H1 (cell line): ENCODE results near the gene DBNDD1. TPM values are rescaled to one million over a fixed set of nuclear protein-coding genes. Genes with fewer than 3 reads are reported as not detected.

ENCODE experiments used
- CTCF ChIA-PET: fragments of 300-600 bp; sonication (Branson Sonifier 250); formaldehyde crosslinking; loops from one replicate; lab custom pipeline; 2021; ENCODE audit not compliant: partially characterized antibody; lab: Charles Lee
- POLR2A ChIA-PET: fragments of 300-600 bp; sonication (Branson Sonifier 250); formaldehyde crosslinking; loops from one replicate; lab custom pipeline; 2021; ENCODE audit warnings: inconsistent platforms; ENCODE audit not compliant: partially characterized antibody; lab: Charles Lee
- DNase-seq, 2 experiments: peaks; one replicate each; pipeline versions ENCODE4 v3.0.0 to v3.0.0-alpha.2; 2010 to 2022; ENCODE audit warnings: low spot score in 2 of 2, low read depth in 1 of 2, mixed read lengths in 1 of 2
- FAIRE-seq: peaks from 2 replicates; lab custom pipeline; 2011; peaks lifted over from hg19 to GRCh38; lab: Jason Lieb, UNC
- H2AFZ ChIP-seq: 2 replicates; pipeline ENCODE4 v1.8.1; 2012; ENCODE audit warnings: low read length, inconsistent platforms
- H2AK5ac ChIP-seq: 2 replicates; pipeline ENCODE4 v1.6.1; 2013; ENCODE audit warnings: low read depth, low read length
- H2BK120ac ChIP-seq: replicated peaks from 2 replicates; pipeline ENCODE3; 2013; ENCODE audit warnings: low read depth, low read length, inconsistent platforms
- H2BK12ac ChIP-seq: 2 replicates; pipeline ENCODE4 v1.6.1; 2013; ENCODE audit warnings: low read depth, low read length
- H2BK15ac ChIP-seq: 2 replicates; pipeline ENCODE4 v1.6.1; 2013; ENCODE audit warnings: low read length
- H2BK20ac ChIP-seq: 2 replicates; pipeline ENCODE4 v1.6.1; 2013; ENCODE audit warnings: low read length
- H2BK5ac ChIP-seq: 2 replicates; pipeline ENCODE4 v1.6.1; 2013; ENCODE audit warnings: low read depth, low read length
- H3K14ac ChIP-seq: 2 replicates; pipeline ENCODE4 v1.6.1; 2013; ENCODE audit warnings: inconsistent platforms; ENCODE audit not compliant: insufficient read length
- H3K18ac ChIP-seq: 2 replicates; pipeline ENCODE4 v1.6.1; 2013; ENCODE audit warnings: low read length; ENCODE audit errors: extremely low read depth
- H3K23ac ChIP-seq: 2 replicates; pipeline ENCODE4 v1.6.1; 2013; ENCODE audit warnings: inconsistent platforms; ENCODE audit not compliant: insufficient read length
- H3K23me2 ChIP-seq: 2 replicates; pipeline ENCODE4 v1.6.1; 2013; ENCODE audit warnings: low read depth, low read length
- H3K27ac ChIP-seq: 2 replicates; pipeline ENCODE4 v1.6.1; 2011; ENCODE audit warnings: low read depth, low read length, inconsistent platforms
- H3K27me3 ChIP-seq, 4 experiments: replicated peaks in 1 of 4; 1 replicate in 1 of 4; 2 replicates in 3 of 4; pipeline versions ENCODE4 v1.6.1 to v1.8.1; 2011 to 2013; ENCODE audit warnings: low read length in 3 of 4, mild to moderate bottlenecking in 3 of 4, inconsistent platforms in 2 of 4, mixed read lengths in 2 of 4, moderate library complexity in 1 of 4; ENCODE audit not compliant: control insufficient read depth in 3 of 4, insufficient read depth in 3 of 4; ENCODE audit errors: extremely low read depth in 1 of 4
- H3K36me3 ChIP-seq, 4 experiments: 2 replicates each; pipeline versions ENCODE4 v1.6.1 to v1.8.1; 2011 to 2013; ENCODE audit warnings: mild to moderate bottlenecking in 4 of 4, low read length in 3 of 4, moderate library complexity in 2 of 4, control low read depth in 1 of 4, inconsistent platforms in 1 of 4; ENCODE audit not compliant: insufficient read depth in 4 of 4, control insufficient read depth in 2 of 4
- H3K4ac ChIP-seq: replicated peaks from 2 replicates; pipeline ENCODE3; 2013; ENCODE audit warnings: low read length, low read depth, mixed read lengths, inconsistent platforms; ENCODE audit not compliant: insufficient read length
- H3K4me1 ChIP-seq, 4 experiments: replicated peaks in 1 of 4; 1 replicate in 1 of 4; 2 replicates in 3 of 4; pipeline versions ENCODE4 v1.6.1 to v1.8.1; 2011 to 2013; ENCODE audit warnings: low read length in 3 of 4, inconsistent platforms in 2 of 4, mixed read lengths in 1 of 4; ENCODE audit not compliant: insufficient read depth in 4 of 4, control insufficient read depth in 3 of 4
- H3K4me2 ChIP-seq, 2 experiments: 2 replicates each; pipeline versions ENCODE4 v1.6.1 to v1.8.1; 2011 to 2013; ENCODE audit warnings: low read depth in 2 of 2, low read length in 2 of 2, control low read depth in 1 of 2, inconsistent platforms in 1 of 2, mild to moderate bottlenecking in 1 of 2; ENCODE audit not compliant: insufficient read depth in 1 of 2
- H3K4me3 ChIP-seq, 4 experiments: fragments of 200-600, 300-600 bp in 1 of 4; sonication (generic), shearing (Covaris generic), sonication (Bioruptor Twin) in 1 of 4; 2 replicates each; pipeline versions ENCODE4 v1.5.1 to v1.8.1; 2011 to 2016; ENCODE audit warnings: low read length in 4 of 4, low read depth in 3 of 4, control low read depth in 2 of 4, inconsistent platforms in 2 of 4, mild to moderate bottlenecking in 2 of 4, mixed read lengths in 1 of 4, moderate library complexity in 1 of 4; ENCODE audit not compliant: insufficient read depth in 2 of 4; ENCODE audit errors: extremely low read depth in 1 of 4
- H3K56ac ChIP-seq: replicated peaks from 2 replicates; pipeline ENCODE3; 2013; ENCODE audit warnings: low read depth, mild to moderate bottlenecking, mixed read lengths, low read length, inconsistent platforms; ENCODE audit not compliant: insufficient read length
- H3K79me1 ChIP-seq: 2 replicates; pipeline ENCODE4 v1.6.1; 2013; ENCODE audit warnings: low read depth, low read length, control low read depth
- H3K79me2 ChIP-seq, 2 experiments: 2 replicates each; pipeline versions ENCODE4 v1.6.1 to v1.8.1; 2012 to 2013; ENCODE audit warnings: low read length in 2 of 2, mild to moderate bottlenecking in 2 of 2, inconsistent platforms in 1 of 2; ENCODE audit not compliant: insufficient read depth in 2 of 2, control insufficient read depth in 1 of 2
- H3K9ac ChIP-seq, 4 experiments: replicated peaks in 1 of 4; 1 replicate in 1 of 4; 2 replicates in 3 of 4; pipeline versions ENCODE4 v1.6.1 to v1.8.1; 2011 to 2013; ENCODE audit warnings: low read depth in 3 of 4, low read length in 3 of 4, control low read depth in 2 of 4, mild to moderate bottlenecking in 2 of 4, moderate library complexity in 2 of 4, inconsistent platforms in 1 of 4; ENCODE audit errors: extremely low read depth in 1 of 4
- H3K9me3 ChIP-seq, 2 experiments: 2 replicates each; pipeline versions ENCODE4 v1.6.1 to v1.8.1; 2012 to 2013; ENCODE audit warnings: mild to moderate bottlenecking in 2 of 2, moderate library complexity in 2 of 2, control low read depth in 1 of 2, inconsistent platforms in 1 of 2, low read depth in 1 of 2, low read length in 1 of 2, mixed read lengths in 1 of 2; ENCODE audit not compliant: insufficient read depth in 2 of 2
- H4K20me1 ChIP-seq, 2 experiments: replicated peaks in 1 of 2; 2 replicates each; pipeline versions ENCODE3 to v1.8.1; 2011 to 2013; ENCODE audit warnings: inconsistent platforms in 2 of 2, low read length in 2 of 2, mild to moderate bottlenecking in 1 of 2; ENCODE audit not compliant: insufficient read depth in 2 of 2, control insufficient read depth in 1 of 2
- H4K5ac ChIP-seq: 2 replicates; pipeline ENCODE4 v1.6.1; 2013; ENCODE audit warnings: low read length, low read depth, mixed read lengths, inconsistent platforms; ENCODE audit not compliant: insufficient read length
- H4K8ac ChIP-seq: 2 replicates; pipeline ENCODE4 v1.8.0; 2013; ENCODE audit warnings: mild to moderate bottlenecking, moderate library complexity, low read length, inconsistent platforms; ENCODE audit not compliant: insufficient read depth; ENCODE audit errors: extremely low read depth
- H4K91ac ChIP-seq: replicated peaks from 2 replicates; pipeline ENCODE3; 2013; ENCODE audit warnings: low read length, mixed read lengths, inconsistent platforms; ENCODE audit not compliant: insufficient read length
- BACH1 ChIP-seq: IDR thresholded peaks from 2 replicates; pipeline ENCODE4 v1.6.1; 2012; ENCODE audit warnings: low read length, improper control_type of control experiment
- CREB1 ChIP-seq: IDR thresholded peaks from 2 replicates; pipeline ENCODE4 v1.6.1; 2012; ENCODE audit warnings: inconsistent platforms
- E2F6 ChIP-seq: IDR thresholded peaks from 2 replicates; pipeline ENCODE4 v1.6.1; 2012; ENCODE audit warnings: inconsistent platforms
- EZH2 ChIP-seq: fragments of 200-600 bp; sonication (generic); IDR thresholded peaks from 2 replicates; pipeline ENCODE4 v1.7.1; 2012; ENCODE audit warnings: low read depth, mild to moderate bottlenecking, moderate library complexity, low read length, inconsistent platforms; ENCODE audit not compliant: severe bottlenecking
- FOSL1 ChIP-seq: IDR thresholded peaks from 2 replicates; pipeline ENCODE4 v1.6.1; 2011; ENCODE audit warnings: mild to moderate bottlenecking, low read depth, low read length, moderate library complexity; ENCODE audit not compliant: insufficient read depth
- GABPA ChIP-seq: IDR thresholded peaks from 2 replicates; pipeline ENCODE4 v1.6.1; 2011; ENCODE audit warnings: mild to moderate bottlenecking, low read length, moderate library complexity, borderline replicate concordance; ENCODE audit not compliant: insufficient read depth
- HDAC6 ChIP-seq: IDR thresholded peaks from one replicate; pipeline ENCODE4 v1.7.1; 2012; ENCODE audit warnings: low read depth, mild to moderate bottlenecking, inconsistent platforms, low read length, moderate library complexity
- JUN ChIP-seq: IDR thresholded peaks from 2 replicates; pipeline ENCODE4 v1.6.1; 2011; ENCODE audit warnings: low read depth, mild to moderate bottlenecking, improper control_type of control experiment, low read length
- NRF1 ChIP-seq: IDR thresholded peaks from 2 replicates; pipeline ENCODE4 v1.6.1; 2011; ENCODE audit warnings: mild to moderate bottlenecking, low read depth, low read length, improper control_type of control experiment
- RBBP5 ChIP-seq: IDR thresholded peaks from 2 replicates; pipeline ENCODE4 v1.7.1; 2012; ENCODE audit warnings: low read depth, mild to moderate bottlenecking, inconsistent platforms, low read length, moderate library complexity, borderline replicate concordance
- YY1 ChIP-seq: IDR thresholded peaks from 2 replicates; pipeline ENCODE4 v1.6.1; 2011; ENCODE audit warnings: low read depth, mild to moderate bottlenecking, low read length
- ZNF274 ChIP-seq: IDR thresholded peaks from 2 replicates; pipeline ENCODE4 v1.7.0; 2012; ENCODE audit warnings: low read length, borderline replicate concordance; ENCODE audit errors: extremely low read depth
- WGBS, 2 experiments: shearing (Covaris generic) in 1 of 2; methylation state at CpG; one replicate each; pipeline versions ENCODE4 v1.1.6 to v1.1.7; 2013 to 2015; ENCODE audit warnings: low lambda C conversion rate in 2 of 2, mixed read lengths in 2 of 2, inconsistent platforms in 1 of 2, low coverage in 1 of 2, missing lambda C conversion rate in 1 of 2; ENCODE audit not compliant: insufficient replicate concordance in 2 of 2, insufficient coverage in 1 of 2, insufficient read length in 1 of 2; ENCODE audit errors: extremely low coverage in 1 of 2, missing lambda C conversion rate in 1 of 2; 5-methylcytosine and 5-hydroxymethylcytosine counted together
- polyA plus RNA-seq, 7 experiments: library from polyadenylated mRNA; depleted of rRNA in 3 of 7; stranded (reverse) in 5 of 7; unstranded in 2 of 7; fragments of >200 nt in 5 of 7; fragments of 200-250 nt in 2 of 7; gene quantifications; 1 replicate in 5 of 7; 2 replicates in 1 of 7; 4 replicates in 1 of 7; pipeline versions ENCODE4 v1.2.1 to v1.2.3, GENCODE V29; 2011 to 2013; ENCODE audit warnings: missing spikeins in 2 of 7, mixed read lengths in 2 of 7
- total RNA-seq: library from RNA; stranded (reverse); fragmentation: NEBNext Ultra II Directional; extraction: Animal tissue kit (Norgen Biotek cat#: 25700); gene quantifications from 2 replicates; pipeline ENCODE4 v1.2.1, GENCODE V29; 2021
- TF ChIP-seq, protein P1 (sequence below): IDR thresholded peaks from 2 replicates; pipeline ENCODE4 v1.6.1; 2011; ENCODE audit warnings: low read depth, mild to moderate bottlenecking, low read length; ENCODE audit not compliant: insufficient read depth

The DBNDD1 gene
- total and polyA plus RNA-seq, 2 of the 8 experiments (the other 6 are each of a cell fraction or from before 2014, with no cell fraction given) = 69.9 to 92.6 TPM

GRCh38 chr16:89994389-89994720 is 24.9 kb downstream of the DBNDD1 start:
- Histone ChIP-seq H3K9ac (peak overlapping the region in 2 of 4 experiments; percentile 13 to 28; a peak in 1 of 7 replicates), H3K4me3 (no peak overlapping the region)
- no peak for DNase-seq
- TF ChIP-seq RBBP5 (no peak), FOSL1 (no peak), NRF1 (no peak), CREB1 (no peak), GABPA (no peak), EZH2 (no peak), HDAC6 (no peak), YY1 (no peak), ZNF274 (no peak), BACH1 (no peak), JUN (no peak), E2F6 (no peak)
- TF ChIP-seq, protein P1, sequence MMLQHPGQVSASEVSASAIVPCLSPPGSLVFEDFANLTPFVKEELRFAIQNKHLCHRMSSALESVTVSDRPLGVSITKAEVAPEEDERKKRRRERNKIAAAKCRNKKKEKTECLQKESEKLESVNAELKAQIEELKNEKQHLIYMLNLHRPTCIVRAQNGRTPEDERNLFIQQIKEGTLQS = no peak

More at GRCh38 chr16:89994389-89994720, 24.9 kb downstream of the DBNDD1 start:
- Histone ChIP-seq H2BK20ac (no peak overlapping the region), H2BK120ac (no peak overlapping the region), H3K4me1 (no peaks in the 10 kb centered on the region), H3K4me2 (no peak overlapping the region), H3K56ac (no peak overlapping the region), H4K91ac (no peak overlapping the region), H3K18ac (peak overlapping the region; percentile 19; the same call in 1 of the 2 replicates), H3K23me2 (no peaks in the 10 kb centered on the region; the same call in 1 of the 2 replicates), H2BK12ac (peak overlapping the region; percentile 84), H2AK5ac (peak overlapping the region; percentile 97; the same call in 1 of the 2 replicates), H3K14ac (no peak overlapping the region), H2BK15ac (peak overlapping the region; percentile 55; the same call in 1 of the 2 replicates), H3K23ac (no peak overlapping the region), H3K27me3 (no peaks in the 10 kb centered on the region), H4K20me1 (peaks cover 0 to 6% of the 10 kb centered on the region in 2 experiments), H2BK5ac (peak overlapping the region; percentile 96), H4K5ac (no peak overlapping the region), H3K79me2 (no peaks in the 10 kb centered on the region; a peak in 1 of 4 replicates), H2AFZ (no peak overlapping the region), H3K36me3 (peaks cover 19 to 55% (median 34%) of the 10 kb centered on the region in 4 experiments), H3K27ac (peak overlapping the region; percentile 92), H3K4ac (no peak overlapping the region), H3K79me1 (no peaks in the 10 kb centered on the region; the same call in 1 of the 2 replicates), H3K9me3 (peaks cover 21 to 32% of the 10 kb centered on the region in 2 experiments), H4K8ac (no peak overlapping the region)
- 98% methylated on average over 7 of the region's 7 CpGs; no CpG with 5 or more reads in 1 of the 2 experiments for WGBS, 2 experiments
- ChIA-PET POLR2A (interaction anchor here (0.8 to 1.3 kb wide), 3 partner anchors 22 to 72 kb away, joined by 4 read pairs; partner anchors contain the start of genes DBNDD1 and TUBB3), CTCF (interaction anchor here (0.5 to 1.6 kb wide), 2 partner anchors 86 to 204 kb away, joined by 3 to 4 read pairs; no protein-coding TSS in a partner anchor)
- FAIRE-seq = no peak
